Epithelial cell of esophagus (primary cell): ENCODE data around the gene WDR86.

Experiments used
- DNase-seq: peaks from one replicate; pipeline ENCODE4 v3.0.0; 2010; ENCODE audit warnings: low read depth
- H3K4me3 ChIP-seq: 2 replicates; pipeline ENCODE4 v1.5.1; 2011; ENCODE audit warnings: mild to moderate bottlenecking, low read length, control low read depth
- TF ChIP-seq, protein P1 (sequence below): IDR thresholded peaks from 2 replicates; pipeline ENCODE4 v1.5.1; 2011; ENCODE audit warnings: low read depth, mild to moderate bottlenecking, low read length, control low read depth, inconsistent platforms; ENCODE audit not compliant: insufficient read depth; ENCODE audit errors: missing control alignments

WDR86 gene, protein sequence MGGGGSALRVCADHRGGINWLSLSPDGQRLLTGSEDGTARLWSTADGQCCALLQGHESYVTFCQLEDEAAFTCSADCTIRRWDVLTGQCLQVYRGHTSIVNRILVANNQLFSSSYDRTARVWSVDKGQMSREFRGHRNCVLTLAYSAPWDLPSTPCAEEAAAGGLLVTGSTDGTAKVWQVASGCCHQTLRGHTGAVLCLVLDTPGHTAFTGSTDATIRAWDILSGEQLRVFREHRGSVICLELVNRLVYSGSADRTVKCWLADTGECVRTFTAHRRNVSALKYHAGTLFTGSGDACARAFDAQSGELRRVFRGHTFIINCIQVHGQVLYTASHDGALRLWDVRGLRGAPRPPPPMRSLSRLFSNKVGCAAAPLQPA

GRCh38 chr7:151409667-151410404, at the start of gene WDR86:
TSS of gene WDR86 (minus strand) at chr7:151410038. CDS start at chr7:151409589, 449 bp downstream.
- DNase-seq, result no peak
- peak within 1 kb of the TSS; percentile 15 for H3K4me3 ChIP-seq
- TF ChIP-seq, protein P1, sequence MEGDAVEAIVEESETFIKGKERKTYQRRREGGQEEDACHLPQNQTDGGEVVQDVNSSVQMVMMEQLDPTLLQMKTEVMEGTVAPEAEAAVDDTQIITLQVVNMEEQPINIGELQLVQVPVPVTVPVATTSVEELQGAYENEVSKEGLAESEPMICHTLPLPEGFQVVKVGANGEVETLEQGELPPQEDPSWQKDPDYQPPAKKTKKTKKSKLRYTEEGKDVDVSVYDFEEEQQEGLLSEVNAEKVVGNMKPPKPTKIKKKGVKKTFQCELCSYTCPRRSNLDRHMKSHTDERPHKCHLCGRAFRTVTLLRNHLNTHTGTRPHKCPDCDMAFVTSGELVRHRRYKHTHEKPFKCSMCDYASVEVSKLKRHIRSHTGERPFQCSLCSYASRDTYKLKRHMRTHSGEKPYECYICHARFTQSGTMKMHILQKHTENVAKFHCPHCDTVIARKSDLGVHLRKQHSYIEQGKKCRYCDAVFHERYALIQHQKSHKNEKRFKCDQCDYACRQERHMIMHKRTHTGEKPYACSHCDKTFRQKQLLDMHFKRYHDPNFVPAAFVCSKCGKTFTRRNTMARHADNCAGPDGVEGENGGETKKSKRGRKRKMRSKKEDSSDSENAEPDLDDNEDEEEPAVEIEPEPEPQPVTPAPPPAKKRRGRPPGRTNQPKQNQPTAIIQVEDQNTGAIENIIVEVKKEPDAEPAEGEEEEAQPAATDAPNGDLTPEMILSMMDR, result no peak

GRCh38 chr7:151457534-151457933, 47.7 kb upstream of the WDR86 start:
- TF ChIP-seq, protein P1, result no peak
- H3K4me3 ChIP-seq, result no peak overlapping the region
- no peak for DNase-seq

DNA sequence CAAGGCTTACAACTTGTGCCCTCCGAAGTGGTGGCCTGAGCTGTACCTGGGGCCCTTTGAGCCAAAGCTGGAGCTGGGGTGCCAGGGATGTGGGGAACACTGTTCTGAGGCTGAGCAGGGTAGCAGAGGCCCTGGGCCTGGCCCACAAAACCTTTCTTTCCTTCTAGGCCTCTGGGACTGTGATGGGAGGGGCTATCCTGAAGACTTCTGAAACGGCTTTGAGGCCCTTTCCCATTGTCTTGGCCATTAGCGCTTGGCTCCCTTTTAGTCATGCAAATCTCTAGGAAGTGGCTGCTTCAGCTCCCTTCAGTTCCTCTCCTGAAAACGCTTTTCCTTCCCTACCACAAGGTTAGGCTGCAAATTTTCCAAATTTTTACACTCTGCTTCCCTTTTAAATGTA, 46.9 kb upstream of the WDR86 start:
- TF ChIP-seq, protein P1, result no peak
- no peak for DNase-seq

GRCh38 chr7:151456276-151456675, 46.4 kb upstream of the WDR86 start:
- no peak overlapping the region for H3K4me3 ChIP-seq
- TF ChIP-seq, protein P1, result no peak
- no peak for DNase-seq

More for the DNA sequence above, 46.9 kb upstream of the WDR86 start:
- no peak overlapping the region for H3K4me3 ChIP-seq

GRCh38 chr7:151455690-151456089, 45.9 kb upstream of the WDR86 start:
- TF ChIP-seq, protein P1, result no peak

DNA sequence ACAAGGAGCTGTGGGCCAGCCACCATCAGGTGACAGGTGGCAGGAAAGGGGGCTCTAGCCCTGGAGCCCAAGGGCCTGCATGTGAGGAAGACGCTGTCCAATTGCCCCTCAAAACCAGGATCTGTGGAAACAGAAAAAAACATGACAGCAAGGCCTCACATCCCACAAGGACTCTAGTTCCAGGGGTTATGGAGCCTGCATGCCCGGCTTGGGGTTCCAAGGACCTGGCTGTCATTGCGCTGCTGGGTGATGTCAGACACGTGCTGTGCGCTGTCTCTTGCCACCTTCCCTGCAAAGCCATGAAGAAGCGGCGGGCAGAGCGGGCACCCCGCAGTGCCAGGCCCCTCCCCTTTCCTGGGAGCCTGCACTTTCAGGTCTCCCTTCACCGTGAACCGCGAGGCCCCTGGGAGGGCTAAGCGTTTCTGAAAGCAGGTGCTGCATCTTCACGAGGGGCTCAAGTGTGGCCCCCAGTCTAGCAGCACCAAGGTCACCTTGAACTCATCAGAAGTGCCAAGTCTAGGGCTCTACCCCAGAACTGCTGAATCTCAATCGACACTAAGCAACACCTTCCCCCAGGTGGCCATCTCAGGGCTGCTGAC, 45.2 kb upstream of the WDR86 start:
- DNase-seq, result no peak
- no peak overlapping the region for H3K4me3 ChIP-seq
- TF ChIP-seq, protein P1, result no peak

More at GRCh38 chr7:151455690-151456089, 45.9 kb upstream of the WDR86 start:
- peak; percentile 24 for DNase-seq
- H3K4me3 ChIP-seq, result no peak overlapping the region
